Colonic mucosa (tissue), 4 donors: ENCODE results near the gene RHBDF1. TPM values are rescaled to one million over a fixed set of nuclear protein-coding genes. Genes with fewer than 3 reads are reported as not detected.
A peak's percentile ranks its signal among the peaks of the same experiment; 100 is the strongest.

Source experiments
- DNase-seq: peaks from one replicate; pipeline ENCODE4 v3.0.0-alpha.2; 2020
- H3K27ac ChIP-seq: fragments of 200-600 bp; one replicate; pipeline ENCODE4 v1.8.0; 2021
- H3K27me3 ChIP-seq: fragments of 200-600 bp; one replicate; pipeline ENCODE4 v1.8.0; 2021
- H3K36me3 ChIP-seq: fragments of 200-600 bp; one replicate; pipeline ENCODE4 v1.8.0; 2021
- H3K4me1 ChIP-seq: fragments of 200-600 bp; one replicate; pipeline ENCODE4 v1.8.0; 2021; ENCODE audit warnings: mild to moderate bottlenecking
- H3K4me3 ChIP-seq: fragments of 200-600 bp; one replicate; pipeline ENCODE4 v1.8.0; 2021
- H3K9ac ChIP-seq, 2 donors: one replicate each; pipeline ENCODE4 v1.7.0; 2013; ENCODE audit warnings: control low read depth in 2 of 2, low read depth in 2 of 2, low read length in 2 of 2
- H3K9me3 ChIP-seq: fragments of 200-600 bp; one replicate; pipeline ENCODE4 v1.8.0; 2021
- CTCF ChIP-seq: fragments of 200-600 bp; IDR thresholded peaks from one replicate; pipeline ENCODE4 v1.8.0; 2022; ENCODE audit warnings: antibody characterized with exemption, mild to moderate bottlenecking
- intact Hi-C: fragments of 100-400 bp; cut with DNase I; formaldehyde crosslinking; loops from one replicate; pipeline ENCODE4 v1.14.1; 2022
- total RNA-seq, 2 donors: library from RNA; stranded (reverse); fragmentation: NEBNext Ultra II Directional in 1 of 2; extraction: Animal tissue kit (Norgen Biotek cat#: 25700) in 1 of 2; gene quantifications; one replicate each; pipeline ENCODE4 v1.2.1, GENCODE V29; 2021
- donor health status: healthy.
- donor health status: DM: no; HTN: no; CAD: no.
- donor health status: DM: no; HTN: no; CAD: no.

Gene RHBDF1
- total RNA-seq, 2 donors from 2014 or later = 28.6 to 35.3 TPM

DNA sequence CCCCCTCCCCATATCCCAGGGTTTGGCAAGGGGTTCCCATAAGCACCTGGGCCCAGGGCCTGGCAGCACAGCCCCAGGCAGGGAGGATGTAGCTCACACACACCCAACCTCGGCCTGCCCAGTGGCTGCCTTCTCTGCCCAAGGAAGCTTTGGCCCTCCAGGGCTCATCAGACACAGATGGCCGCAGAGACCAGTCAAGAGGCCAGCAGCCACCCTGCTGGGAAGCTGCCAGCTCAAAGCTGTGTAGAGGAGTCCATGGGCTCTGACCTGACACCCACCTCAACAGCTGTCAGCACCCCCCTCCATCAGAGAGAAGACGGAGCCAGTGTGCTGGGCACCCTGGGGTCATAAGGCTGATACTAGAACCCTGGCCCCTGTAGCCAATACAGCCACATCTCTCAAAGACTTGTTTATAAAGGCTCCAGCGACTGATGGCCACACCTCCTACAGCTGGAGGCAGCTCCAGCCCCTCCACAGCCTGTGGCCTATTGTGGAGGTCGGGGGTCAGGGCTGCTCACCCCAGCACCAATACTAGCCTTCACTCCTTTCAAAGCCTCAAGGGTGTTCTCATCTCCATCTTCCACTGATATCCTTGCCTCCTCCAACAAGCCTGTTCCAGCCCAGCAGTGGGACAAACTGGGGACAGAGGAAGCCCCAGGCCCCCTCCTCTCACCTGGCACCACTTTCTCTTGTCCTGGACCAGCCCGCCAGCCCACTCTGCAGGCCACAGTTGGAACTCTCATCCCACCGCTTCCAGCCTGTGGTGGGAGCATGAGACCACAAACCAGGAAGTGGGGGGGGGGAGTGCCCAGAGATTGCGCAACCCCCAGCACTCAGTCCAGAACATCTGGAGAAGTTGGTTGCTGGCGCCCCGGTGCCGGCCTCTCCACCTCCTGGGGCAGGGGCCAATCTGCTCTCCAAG, 3.4 kb upstream of the RHBDF1 start:
- H3K9me3 ChIP-seq = no peaks in the 10 kb centered on the region
- H3K9ac ChIP-seq = peak overlapping the region; percentile 30 to 48
- H3K4me3 ChIP-seq = no peak overlapping the region
- peak overlapping the region; percentile 96 for H3K27ac ChIP-seq
- no peak for TF ChIP-seq CTCF
- no peaks in the 10 kb centered on the region for H3K36me3 ChIP-seq
- no peaks in the 10 kb centered on the region for H3K27me3 ChIP-seq
- DNase-seq = peak; percentile 63
- intact Hi-C loops = no loop called here
- H3K4me1 ChIP-seq = peaks cover 26% of the 10 kb centered on the region

DNA sequence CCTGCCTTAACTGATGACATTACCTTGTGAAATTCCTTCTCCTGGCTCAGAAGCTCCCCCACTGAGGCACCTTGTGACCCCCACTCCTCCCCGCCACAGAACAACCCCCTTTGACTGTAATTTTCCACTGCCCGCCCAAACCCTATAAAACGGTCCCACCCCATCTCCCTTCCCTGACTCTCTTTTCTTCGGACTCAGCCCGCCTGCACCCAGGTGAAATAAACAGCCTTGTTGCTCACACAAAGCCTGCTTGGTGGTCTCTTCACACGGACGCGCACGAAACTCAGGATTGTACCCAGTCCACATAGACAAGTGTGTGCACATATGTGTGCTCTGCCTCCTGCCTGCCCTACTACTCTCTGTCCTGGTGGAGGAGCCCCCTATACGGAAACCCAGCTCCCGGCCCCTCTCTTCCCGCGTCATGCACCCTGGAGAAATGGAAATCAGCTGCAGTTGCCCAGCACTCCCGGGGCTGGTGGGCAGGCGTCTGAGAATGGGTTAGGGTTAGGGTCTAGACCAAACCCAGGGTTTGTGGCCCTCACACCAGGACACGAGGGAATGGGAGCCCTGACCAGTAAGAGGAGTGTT, 2.4 kb upstream of the RHBDF1 start:
- Histone ChIP-seq H3K27me3 (no peaks in the 10 kb centered on the region), H3K4me1 (peaks cover 31% of the 10 kb centered on the region), H3K4me3 (no peak overlapping the region), H3K9me3 (no peaks in the 10 kb centered on the region), H3K36me3 (no peaks in the 10 kb centered on the region), H3K27ac (peak overlapping the region; percentile 96), H3K9ac (peak overlapping the region in 1 of 2 donors; percentile 19)
- peak; percentile 44 for DNase-seq
- no peak for TF ChIP-seq CTCF
- intact Hi-C loops = no loop called here

- Histone ChIP-seq H3K27ac (peak overlapping the region; percentile 36), H3K27me3 (no peaks in the 10 kb centered on the region), H3K4me1 (peaks cover 31% of the 10 kb centered on the region), H3K9ac (no peak overlapping the region), H3K9me3 (no peaks in the 10 kb centered on the region), H3K36me3 (no peaks in the 10 kb centered on the region), H3K4me3 (no peak overlapping the region)
- no peak for DNase-seq
- intact Hi-C loops = no loop called here
- TF ChIP-seq CTCF = no peak
Observed at GRCh38 chr16:74051-74746, 1.8 kb upstream of the RHBDF1 start.

GRCh38 chr16:71540-72401, 660 bp downstream of the RHBDF1 start:
- Histone ChIP-seq H3K4me3 (peak overlapping the region; percentile 56), H3K9ac (peak overlapping the region; percentile 64 to 84), H3K27me3 (no peaks in the 10 kb centered on the region), H3K36me3 (no peaks in the 10 kb centered on the region), H3K4me1 (peaks cover 23% of the 10 kb centered on the region), H3K27ac (peak overlapping the region; percentile 71), H3K9me3 (no peaks in the 10 kb centered on the region)
- intact Hi-C loops = no loop called here
- peak; percentile 91 for DNase-seq
- TF ChIP-seq CTCF = no peak

- TF ChIP-seq CTCF = no peak
- Histone ChIP-seq H3K36me3 (no peaks in the 10 kb centered on the region), H3K9ac (peak overlapping the region; percentile 47 to 84), H3K4me3 (peak overlapping the region; percentile 56), H3K4me1 (peaks cover 17% of the 10 kb centered on the region), H3K27ac (peak overlapping the region; percentile 71), H3K9me3 (no peaks in the 10 kb centered on the region), H3K27me3 (no peaks in the 10 kb centered on the region)
- intact Hi-C loops = no loop called here
- no peak for DNase-seq
Observed at GRCh38 chr16:71210-71539, 1.3 kb downstream of the RHBDF1 start.
